Measurements from ENCODE around the gene ATN1. TPM values are rescaled to one million over a fixed set of nuclear protein-coding genes. Genes with fewer than 3 reads are reported as not detected.

The ATN1 gene
- total and polyA plus RNA-seq, 2 donors (not counting 1 experiment from before 2014, with no cell fraction given): 9.4 to 21.5 TPM

DNA sequence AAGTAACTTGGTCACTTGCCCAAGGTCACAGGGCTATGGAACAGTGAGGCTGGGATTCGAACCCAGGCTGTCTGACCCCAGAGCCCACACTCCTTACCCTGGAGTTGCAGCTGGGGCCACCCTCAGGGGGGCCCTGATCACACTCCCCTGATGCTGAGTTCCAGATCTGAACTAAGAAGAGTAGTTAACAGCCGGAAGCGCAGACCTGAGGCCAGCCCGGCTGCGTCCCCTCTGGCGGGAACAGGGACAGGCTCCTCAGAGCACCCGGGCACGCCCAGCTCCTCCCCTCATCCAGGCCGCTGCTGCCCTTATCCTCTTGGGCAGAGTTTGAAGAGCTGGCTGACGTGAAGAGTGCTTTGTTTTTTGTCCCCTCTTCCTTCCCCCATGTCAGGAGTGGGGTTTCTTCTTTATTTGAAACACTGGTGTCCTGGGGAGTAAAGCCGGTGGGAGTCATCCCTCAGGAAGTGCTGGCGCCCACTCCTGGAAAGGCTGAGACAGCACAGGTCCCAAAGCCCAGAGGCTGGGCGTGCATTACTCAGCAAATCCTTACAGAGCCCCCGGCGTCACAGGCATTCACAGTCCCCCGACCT is 34.0 kb downstream of the ATN1 start:
- H3K79me2 ChIP-seq (ENCODE audit: control insufficient read depth, insufficient read depth, low read length): no peaks in the 10 kb centered on the region
- no peak overlapping the region for H3K4me2 ChIP-seq (ENCODE audit: extremely low read depth, insufficient read depth, low read length)
- no peaks in the 10 kb centered on the region for H3K9me3 ChIP-seq (ENCODE audit: control insufficient read depth, insufficient read depth, low read depth, low read length)
- H3K4me1 ChIP-seq (ENCODE audit: control insufficient read depth, extremely low read depth, insufficient read depth, low read length): peaks cover 4% of the 10 kb centered on the region
- H3K27ac ChIP-seq (ENCODE audit: insufficient read depth, low read length): no peak overlapping the region
- peak overlapping the region; percentile 29 for H2AFZ ChIP-seq (ENCODE audit: low read length)
- no peak overlapping the region for H3K4me3 ChIP-seq (replicated peaks in 1 of 4; ENCODE audit: control extremely low read depth in 1 of 4, insufficient read depth in 1 of 4, low read depth in 3 of 4, low read length in 4 of 4)
- no peak for TF ChIP-seq EZH2 (IDR thresholded peaks at IDR 0.05; ENCODE audit: low read length, missing control alignments)
- TF ChIP-seq CTCF (conservative IDR thresholded peaks at IDR 0.05 in 1 of 2, IDR thresholded peaks at IDR 0.05 in 1 of 2; ENCODE audit: low read depth in 1 of 2, low read length in 2 of 2): peak; percentile 39 to 61
- no peaks in the 10 kb centered on the region for H4K20me1 ChIP-seq (ENCODE audit: control insufficient read depth, extremely low read depth, insufficient read depth, low read length)
- no peaks in the 10 kb centered on the region for H3K27me3 ChIP-seq (ENCODE audit: control insufficient read depth, insufficient read depth, low read length)
- DNase-seq (ENCODE audit: low read depth in 2 of 2): peak; percentile 63 to 81
- H3K9ac ChIP-seq (ENCODE audit: insufficient read depth, low read length): no peak overlapping the region
- H3K36me3 ChIP-seq (ENCODE audit: control insufficient read depth, insufficient read depth, low read length): peaks cover 6% of the 10 kb centered on the region

GRCh38 chr12:6962285-6963015 is 34.7 kb downstream of the ATN1 start:
- Histone ChIP-seq H3K9ac (ENCODE audit: insufficient read depth, low read length) (no peak overlapping the region), H3K36me3 (ENCODE audit: control insufficient read depth, insufficient read depth, low read length) (peaks cover 13% of the 10 kb centered on the region), H4K20me1 (ENCODE audit: control insufficient read depth, extremely low read depth, insufficient read depth, low read length) (no peaks in the 10 kb centered on the region), H3K4me2 (ENCODE audit: extremely low read depth, insufficient read depth, low read length) (no peak overlapping the region), H3K4me3 (replicated peaks in 1 of 4; ENCODE audit: control extremely low read depth in 1 of 4, insufficient read depth in 1 of 4, low read depth in 3 of 4, low read length in 4 of 4) (no peak overlapping the region), H3K27ac (ENCODE audit: insufficient read depth, low read length) (no peak overlapping the region), H3K27me3 (ENCODE audit: control insufficient read depth, insufficient read depth, low read length) (no peaks in the 10 kb centered on the region), H3K4me1 (ENCODE audit: control insufficient read depth, extremely low read depth, insufficient read depth, low read length) (peaks cover 4% of the 10 kb centered on the region), H3K79me2 (ENCODE audit: control insufficient read depth, insufficient read depth, low read length) (no peaks in the 10 kb centered on the region), H3K9me3 (ENCODE audit: control insufficient read depth, insufficient read depth, low read depth, low read length) (no peaks in the 10 kb centered on the region), H2AFZ (ENCODE audit: low read length) (peak overlapping the region; percentile 0)
- no peak for TF ChIP-seq CTCF (conservative IDR thresholded peaks at IDR 0.05 in 1 of 2, IDR thresholded peaks at IDR 0.05 in 1 of 2; ENCODE audit: low read depth in 1 of 2, low read length in 2 of 2)
- no peak for TF ChIP-seq EZH2 (IDR thresholded peaks at IDR 0.05; ENCODE audit: low read length, missing control alignments)
- DNase-seq (ENCODE audit: low read depth in 2 of 2): no peak

- Histone ChIP-seq H3K27ac (ENCODE audit: insufficient read depth, low read length) (no peak overlapping the region), H3K4me2 (ENCODE audit: extremely low read depth, insufficient read depth, low read length) (no peak overlapping the region), H3K9ac (ENCODE audit: insufficient read depth, low read length) (no peak overlapping the region)
Observed at GRCh38 chr12:6963016-6963731, 35.4 kb downstream of the ATN1 start.

More at GRCh38 chr12:6963016-6963731, 35.4 kb downstream of the ATN1 start:
- Histone ChIP-seq H3K9me3 (ENCODE audit: control insufficient read depth, insufficient read depth, low read depth, low read length) (no peaks in the 10 kb centered on the region), H3K4me1 (ENCODE audit: control insufficient read depth, extremely low read depth, insufficient read depth, low read length) (peaks cover 4% of the 10 kb centered on the region), H3K27me3 (ENCODE audit: control insufficient read depth, insufficient read depth, low read length) (no peaks in the 10 kb centered on the region), H3K4me3 (replicated peaks in 1 of 4; ENCODE audit: control extremely low read depth in 1 of 4, insufficient read depth in 1 of 4, low read depth in 3 of 4, low read length in 4 of 4) (no peak overlapping the region), H3K36me3 (ENCODE audit: control insufficient read depth, insufficient read depth, low read length) (peaks cover 20% of the 10 kb centered on the region), H4K20me1 (ENCODE audit: control insufficient read depth, extremely low read depth, insufficient read depth, low read length) (no peaks in the 10 kb centered on the region), H3K79me2 (ENCODE audit: control insufficient read depth, insufficient read depth, low read length) (peaks cover 6% of the 10 kb centered on the region), H2AFZ (ENCODE audit: low read length) (no peak overlapping the region)
- DNase-seq (ENCODE audit: low read depth in 2 of 2): no peak
- TF ChIP-seq CTCF (conservative IDR thresholded peaks at IDR 0.05 in 1 of 2, IDR thresholded peaks at IDR 0.05 in 1 of 2; ENCODE audit: low read depth in 1 of 2, low read length in 2 of 2): no peak
- TF ChIP-seq EZH2 (IDR thresholded peaks at IDR 0.05; ENCODE audit: low read length, missing control alignments): no peak

Measured in fibroblast of lung (primary cell).